ENCODE results near the gene FLOT1. TPM values are rescaled to one million over a fixed set of nuclear protein-coding genes. Genes with fewer than 3 reads are reported as not detected.

The FLOT1 gene
- total and polyA plus RNA-seq, 2 of the 13 experiments (the other 11 are each of a cell fraction or from before 2014, with no cell fraction given), result 82.3 to 130 TPM

DNA sequence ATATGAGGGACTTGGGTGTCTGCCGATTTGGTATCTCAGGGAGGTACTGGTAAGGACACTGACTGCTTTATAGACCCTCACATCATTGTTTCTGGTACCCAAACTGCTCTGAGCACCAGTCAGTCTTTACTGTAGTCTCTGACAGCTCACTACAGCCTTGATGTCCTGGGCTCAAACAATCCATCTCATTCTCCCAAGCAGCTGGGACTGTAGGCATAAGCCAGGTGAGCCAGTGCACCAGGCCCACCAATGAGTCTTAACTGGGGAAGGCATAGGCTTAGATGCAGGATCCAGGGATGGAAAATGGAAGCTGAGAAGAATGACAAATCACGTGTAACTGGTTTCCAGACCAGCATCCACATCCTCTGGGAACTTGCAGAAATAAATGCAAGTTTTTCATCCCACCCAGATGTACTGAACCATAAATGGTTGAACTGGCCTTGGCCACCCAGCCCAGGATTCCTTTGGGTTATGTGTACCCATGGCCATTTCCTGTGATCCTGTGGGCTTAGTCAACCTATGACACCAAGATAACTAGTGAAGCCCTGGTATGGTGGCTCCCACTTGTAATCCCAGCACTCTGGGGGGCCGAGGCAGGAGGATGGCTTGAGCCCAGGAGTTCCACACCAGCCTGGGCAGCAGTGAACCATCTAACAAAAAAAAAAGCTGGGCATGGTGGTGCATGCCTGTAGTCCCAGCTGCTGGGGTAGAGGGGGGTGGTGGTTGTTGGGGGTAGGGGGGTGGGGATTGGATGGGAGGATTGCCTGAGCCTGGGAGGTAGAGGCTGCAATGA is 16.6 kb downstream of the FLOT1 start:
- Histone ChIP-seq H3K9me3 (ENCODE audit: low read length) (no peaks in the 10 kb centered on the region), H2AFZ (ENCODE audit: low read length) (no peak overlapping the region), H3K27ac (ENCODE audit: extremely low read length, insufficient read depth, low read length) (peak overlapping the region; percentile 2), H4K20me1 (ENCODE audit: insufficient read depth, low read length) (peaks cover 44% of the 10 kb centered on the region), H3K4me2 (ENCODE audit: low read depth, low read length) (no peak overlapping the region), H3K4me1 (ENCODE audit: insufficient read depth, low read length) (peaks cover 56% of the 10 kb centered on the region), H3K9ac (ENCODE audit: insufficient read depth, low read depth, low read length) (no peak overlapping the region), H3K36me3 (replicated peaks in 1 of 2; ENCODE audit: control insufficient read depth in 1 of 2, insufficient read depth in 2 of 2, low read length in 2 of 2) (peaks cover 27 to 64% of the 10 kb centered on the region in 2 experiments), H3K79me2 (ENCODE audit: insufficient read depth, low read length) (peaks cover 29% of the 10 kb centered on the region), H3K27me3 (ENCODE audit: control insufficient read depth in 1 of 2, insufficient read depth in 2 of 2, low read length in 2 of 2) (no peaks in the 10 kb centered on the region; a peak in 1 of 5 replicates), H3K4me3 (replicated peaks in 1 of 3; ENCODE audit: insufficient read depth in 1 of 3, low read depth in 2 of 3, low read length in 3 of 3) (no peak overlapping the region)
- no peak for DNase-seq (ENCODE audit: low spot score)
- POLR2A ChIA-PET, result interaction anchor here (0.5 to 2.5 kb wide), 7 partner anchors 9 to 180 kb away, joined by 3 to 9 read pairs (median 4); partner anchors contain the start of genes FLOT1 and MDC1
- BruUV-seq (replicated peaks), result no TSS peak
- FAIRE-seq, result peak; percentile 59
- 91% methylated on average over 3 of the region's 3 CpGs for WGBS (ENCODE audit: low lambda C conversion rate)
- ATAC-seq, result peak; percentile 9
- intact Hi-C loops (cut with micrococcal nuclease; ENCODE audit: unreplicated experiment), result no loop called here
- CTCF ChIA-PET (ENCODE audit: low intra/inter-chr PET ratio, low total read pairs), result interaction anchor here (1.3 kb wide), 1 partner anchor 43 kb away, joined by 3 read pairs; no protein-coding TSS in a partner anchor
- in situ Hi-C loops (cut with HindIII; ENCODE audit: extremely low pct_ligation_motif_present, low pct_unique_long_range_greater_than_20kb), result loop anchor here (10.0 kb wide), 1 partner anchor 241 kb away; the partner anchor contains the start of gene HLA-E
- peak; percentile 39; the same call in 1 of the 2 replicates for TF ChIP-seq RERE (CRISPR knock-in tag; IDR thresholded peaks at IDR 0.05; ENCODE audit: low read depth)
- no peak for TF ChIP-seq ZNF143 (CRISPR knock-in tag; IDR thresholded peaks at IDR 0.05)
- TF ChIP-seq SUZ12 (IDR thresholded peaks at IDR 0.05; ENCODE audit: low read depth, low read length), result no peak
- TF ChIP-seq HDAC1 (CRISPR knock-in tag; IDR thresholded peaks at IDR 0.05), result no peak
- peak; percentile 22; the same call in 1 of the 2 replicates for TF ChIP-seq NKX3-1 (CRISPR knock-in tag; IDR thresholded peaks at IDR 0.05)
- no peak for TF ChIP-seq ZNF180 (CRISPR knock-in tag; IDR thresholded peaks at IDR 0.05; ENCODE audit: borderline replicate concordance, low read depth)
- no peak for TF ChIP-seq PLSCR1 (CRISPR knock-in tag; IDR thresholded peaks at IDR 0.05; ENCODE audit: borderline replicate concordance)
- peak; percentile 92 for TF ChIP-seq MBD4 (IDR thresholded peaks at IDR 0.05; ENCODE audit: borderline replicate concordance, low read length)
- 0 out of 2 replicates have a peak, but pooled peaks have one; percentile 39 for TF ChIP-seq PRMT3 (CRISPR knock-in tag; IDR thresholded peaks at IDR 0.05; ENCODE audit: borderline replicate concordance, low read depth)
- no peak for TF ChIP-seq FOXK2 (IDR thresholded peaks at IDR 0.05)
- TF ChIP-seq JUN (CRISPR knock-in tag; IDR thresholded peaks at IDR 0.05), result 0 out of 2 replicates have a peak, but pooled peaks have one; percentile 36
- TF ChIP-seq PAF1 (CRISPR knock-in tag; IDR thresholded peaks at IDR 0.05), result peak; percentile 76; the same call in 1 of the 2 replicates
- TF ChIP-seq SOX6 (IDR thresholded peaks at IDR 0.05), result no peak
- 0 out of 2 replicates have a peak, but pooled peaks have one; percentile 12 for TF ChIP-seq SOX6 (CRISPR knock-in tag; IDR thresholded peaks at IDR 0.05)
- TF ChIP-seq HNF1B (CRISPR knock-in tag; IDR thresholded peaks at IDR 0.05), result no peak
- TF ChIP-seq ZNF570 (CRISPR knock-in tag; IDR thresholded peaks at IDR 0.05; ENCODE audit: borderline replicate concordance), result no peak
